K562 (cell line): ENCODE data around the gene FAM107B. TPM values are rescaled to one million over a fixed set of nuclear protein-coding genes. Genes with fewer than 3 reads are reported as not detected.

Experiments used
- ATAC-seq: fragments of 200-7000 bp; cut with Tn5 transposase; 3 replicates; pipeline ENCODE4 v1.9.1; 2020; ENCODE audit warnings: moderate library complexity
- BruUV-seq: library from RNA; stranded (reverse); fragments of 400-500 nt; replicated peaks from 2 replicates; lab custom pipeline; 2021; lab: Mats Ljungman, UMichigan
- CTCF ChIA-PET: fragments of 300-600 bp; formaldehyde crosslinking; extraction: SDS; loops from one replicate; lab custom pipeline; 2021; ENCODE audit warnings: low intra/inter-chr PET ratio; lab: Yijun Ruan, JAX
- POLR2A ChIA-PET: fragments of 300-600, 350-650 bp; sonication (Branson Sonifier 250); formaldehyde crosslinking; extraction: SDS; loops from one replicate; lab custom pipeline; 2021; ENCODE audit warnings: antibody characterized with exemption, inconsistent platforms; lab: Yijun Ruan, JAX
- DNase-seq, 4 experiments: peaks; one replicate each; pipeline versions ENCODE4 v3.0.0 to v3.0.0-alpha.2; 2011 to 2018; ENCODE audit warnings: low spot score in 3 of 4, mixed read lengths in 3 of 4; ENCODE audit errors: extremely low read depth in 1 of 4
- FAIRE-seq: peaks from 2 replicates; lab custom pipeline; 2011; peaks lifted over from hg19 to GRCh38; lab: Jason Lieb, UNC
- H2AFZ ChIP-seq: 2 replicates; pipeline ENCODE4 v1.6.0; 2011; ENCODE audit warnings: low read depth, low read length, control low read depth, inconsistent platforms
- H3K27ac ChIP-seq: fragments of 200-600 bp; 3 replicates; pipeline ENCODE4 v1.8.0; 2011; ENCODE audit warnings: low read depth, mild to moderate bottlenecking, control low read depth, inconsistent platforms, low read length, moderate library complexity, mixed read lengths; ENCODE audit errors: extremely low read depth
- H3K27me3 ChIP-seq, 2 experiments: fragments of 300-600 bp in 1 of 2; 2 replicates in 1 of 2; 3 replicates in 1 of 2; pipeline versions ENCODE4 v1.6.0 to v1.8.0; 2011; ENCODE audit warnings: inconsistent platforms in 2 of 2, low read length in 2 of 2, mild to moderate bottlenecking in 1 of 2, mixed read lengths in 1 of 2, moderate library complexity in 1 of 2; ENCODE audit not compliant: control insufficient read depth in 2 of 2, insufficient read depth in 2 of 2
- H3K36me3 ChIP-seq: fragments of 300-600 bp; 3 replicates; pipeline ENCODE4 v1.8.0; 2011; ENCODE audit warnings: mild to moderate bottlenecking, low read length, inconsistent platforms; ENCODE audit not compliant: control insufficient read depth, insufficient read depth
- H3K4me1 ChIP-seq, 2 experiments: fragments of 200-600 bp in 1 of 2; replicated peaks in 1 of 2; 2 replicates in 1 of 2; 3 replicates in 1 of 2; pipeline versions ENCODE4 v1.5.1 to v1.8.0; 2011; ENCODE audit warnings: inconsistent platforms in 2 of 2, low read length in 2 of 2, mild to moderate bottlenecking in 1 of 2, mixed read lengths in 1 of 2, moderate library complexity in 1 of 2; ENCODE audit not compliant: control insufficient read depth in 2 of 2, insufficient read depth in 2 of 2
- H3K4me2 ChIP-seq: 2 replicates; pipeline ENCODE4 v1.6.1; 2011; ENCODE audit warnings: low read length, control low read depth, inconsistent platforms, mixed read lengths; ENCODE audit not compliant: insufficient read depth
- H3K4me3 ChIP-seq: fragments of 200-600 bp; sonication (generic), shearing (Covaris generic); 2 replicates; pipeline ENCODE4 v1.5.1; 2016; ENCODE audit warnings: control low read depth, inconsistent platforms
- H3K79me2 ChIP-seq: fragments of 200-600 bp; 3 replicates; pipeline ENCODE4 v1.8.0; 2011; ENCODE audit warnings: low read length, inconsistent platforms; ENCODE audit not compliant: control insufficient read depth, insufficient read depth
- H3K9ac ChIP-seq, 2 experiments: 2 replicates each; pipeline versions ENCODE4 v1.6.0 to v1.6.1; 2011; ENCODE audit warnings: low read depth in 2 of 2, low read length in 2 of 2, control low read depth in 1 of 2, inconsistent platforms in 1 of 2, mild to moderate bottlenecking in 1 of 2, mixed read lengths in 1 of 2; ENCODE audit not compliant: insufficient read depth in 1 of 2
- H3K9me1 ChIP-seq: one replicate; pipeline ENCODE4 v1.6.0; 2011; ENCODE audit warnings: inconsistent platforms, mild to moderate bottlenecking, low read length, moderate library complexity; ENCODE audit not compliant: control insufficient read depth, insufficient read depth
- H3K9me3 ChIP-seq: replicated peaks from 2 replicates; pipeline ENCODE4 v1.5.1; 2011; ENCODE audit warnings: low read depth, low read length, inconsistent platforms; ENCODE audit not compliant: control insufficient read depth, insufficient read depth
- H4K20me1 ChIP-seq: replicated peaks from 2 replicates; pipeline ENCODE4 v1.6.1; 2011; ENCODE audit warnings: low read length, inconsistent platforms, mixed read lengths; ENCODE audit not compliant: control insufficient read depth, insufficient read depth
- DNMT1 ChIP-seq: fragments of 450-650 bp; IDR thresholded peaks from 2 replicates; pipeline ENCODE4 v1.6.1; 2016; ENCODE audit warnings: antibody characterized with exemption, mild to moderate bottlenecking
- NCOA6 ChIP-seq: fragments of 450-650 bp; IDR thresholded peaks from 2 replicates; pipeline ENCODE4 v1.6.1; 2017; ENCODE audit warnings: mild to moderate bottlenecking
- NFE2L1 ChIP-seq: fragments of 450-650 bp; IDR thresholded peaks from 2 replicates; pipeline ENCODE4 v1.6.1; 2016; ENCODE audit warnings: missing genetic modification characterization, low read depth, mild to moderate bottlenecking, missing compliant biosample characterization, moderate library complexity, borderline replicate concordance
- PBX2 ChIP-seq, 2 experiments: IDR thresholded peaks in 1 of 2; conservative IDR thresholded peaks in 1 of 2; 2 replicates each; pipeline ENCODE4 v1.6.1; 2016; ENCODE audit warnings: low read depth in 2 of 2, mild to moderate bottlenecking in 1 of 2, missing compliant biosample characterization in 1 of 2, missing genetic modification characterization in 1 of 2, moderate library complexity in 1 of 2
- POLR2G ChIP-seq: fragments of 200-400 bp; formaldehyde crosslinking; IDR thresholded peaks from 2 replicates; pipeline ENCODE4 v1.6.1; 2017; ENCODE audit warnings: low read depth, mild to moderate bottlenecking, antibody characterized with exemption, low read length, moderate library complexity
- ZBTB7A ChIP-seq: IDR thresholded peaks from 2 replicates; pipeline ENCODE4 v1.6.1; 2011; ENCODE audit warnings: low read depth, mild to moderate bottlenecking, low read length, moderate library complexity, borderline replicate concordance; ENCODE audit not compliant: control insufficient read depth
- ZNF507 ChIP-seq: conservative IDR thresholded peaks from 2 replicates; pipeline ENCODE4 v1.6.1; 2017; ENCODE audit warnings: missing genetic modification characterization, missing compliant biosample characterization
- WGBS: fragments of 100-300 bp; shearing (Covaris generic); methylation state at CpG from one replicate; pipeline ENCODE4 v1.1.6; 2016; ENCODE audit warnings: low coverage, mixed read lengths; ENCODE audit not compliant: insufficient coverage; ENCODE audit errors: missing lambda C conversion rate; 5-methylcytosine and 5-hydroxymethylcytosine counted together
- in situ Hi-C: fragments of 300-500 bp; cut with MboI; formaldehyde crosslinking; loops from 4 replicates; pipeline ENCODE4 v1.15.0; 2018; ENCODE audit warnings: inconsistent platforms, mixed read lengths
- intact Hi-C: fragments of 100-400 bp; cut with micrococcal nuclease; formaldehyde crosslinking; loops from 2 replicates; pipeline ENCODE4 v1.14.2; 2022
- polyA plus RNA-seq, 8 experiments: library from polyadenylated mRNA; depleted of rRNA in 4 of 8; stranded (reverse) in 5 of 8; unstranded in 3 of 8; fragments of >200 nt; fragmentation: Nextera tagmentation in 2 of 8; fragmentation: Illumina TruSeq in 1 of 8; extraction: Ambion mirVana in 2 of 8; extraction: Trizol in 1 of 8; gene quantifications; 2 replicates each; pipeline versions ENCODE4 v1.2.1 to v1.2.3, GENCODE V29; 2011 to 2014; ENCODE audit warnings: inconsistent platforms in 1 of 8, missing spikeins in 1 of 8
- total RNA-seq, 7 experiments: library from RNA; depleted of rRNA in 6 of 7; stranded (reverse); fragments of >200 nt in 6 of 7; fragmentation: Illumina TruSeq in 2 of 7; extraction: Trizol in 2 of 7; gene quantifications; 2 replicates each; pipeline versions ENCODE4 v1.2.1 to v1.2.3, GENCODE V29; 2011 to 2021; ENCODE audit warnings: low replicate concordance in 1 of 7
- TF ChIP-seq, protein P1 (sequence below): sonication (generic); formaldehyde crosslinking; IDR thresholded peaks from 2 replicates; pipeline ENCODE4 v1.9.0; 2022; ENCODE audit warnings: mild to moderate bottlenecking, missing genetic modification reagents
- TF ChIP-seq, protein P2 (sequence below): sonication (generic); formaldehyde crosslinking; IDR thresholded peaks from 2 replicates; pipeline ENCODE4 v1.8.0; 2023; ENCODE audit warnings: missing genetic modification reagents, mild to moderate bottlenecking, borderline replicate concordance
- TF ChIP-seq, protein P3 (sequence below): fragments of 250-450 bp; sonication (Bioruptor Pico); IDR thresholded peaks from 2 replicates; pipeline ENCODE4 v1.5.0; 2020; ENCODE audit warnings: mild to moderate bottlenecking

Gene FAM107B
- total and polyA plus RNA-seq, 9 of the 15 experiments (the other 6 are each of a cell fraction or from before 2014, with no cell fraction given): 0.40 to 2.8 (median 1.4) TPM

DNA sequence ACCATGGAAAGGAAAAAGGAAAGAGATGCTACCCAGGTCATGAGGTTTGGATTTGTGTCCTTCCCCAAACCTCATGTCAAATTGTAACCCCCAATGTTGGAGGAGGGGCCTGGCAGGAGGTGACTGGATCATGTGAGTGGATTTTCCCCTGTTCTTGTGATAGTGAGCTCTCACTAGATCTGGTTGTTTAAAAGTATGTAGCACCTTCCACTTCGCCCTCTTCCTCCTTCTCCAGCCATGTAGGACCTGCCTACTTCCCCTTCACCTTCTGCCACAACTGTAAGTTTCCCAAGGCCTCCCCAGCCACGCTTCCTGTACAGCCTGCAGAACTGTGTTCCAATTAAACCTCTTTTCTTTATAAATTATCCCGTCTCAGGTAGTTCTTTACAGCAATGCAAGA, 113.9 kb downstream of the FAM107B start:
- H3K9me1 ChIP-seq: no peaks in the 10 kb centered on the region
- no peak overlapping the region for H3K4me2 ChIP-seq
- H4K20me1 ChIP-seq: no peaks in the 10 kb centered on the region
- intact Hi-C loops: no loop called here
- ChIA-PET POLR2A (no interaction called here), CTCF (no interaction called here)
- no peaks in the 10 kb centered on the region for H3K9me3 ChIP-seq
- DNase-seq (no peak), ATAC-seq (no peak), FAIRE-seq (no peak)
- H3K27me3 ChIP-seq: peaks cover 3% of the 10 kb centered on the region in 2 experiments; a peak in 2 of 5 replicates
- H3K4me3 ChIP-seq: no peak overlapping the region
- no peak overlapping the region for H3K9ac ChIP-seq
- H3K27ac ChIP-seq: no peak overlapping the region
- BruUV-seq: no TSS peak
- H3K79me2 ChIP-seq: no peaks in the 10 kb centered on the region
- in situ Hi-C loops: no loop called here
- H2AFZ ChIP-seq: no peak overlapping the region
- H3K36me3 ChIP-seq: no peaks in the 10 kb centered on the region
- H3K4me1 ChIP-seq: no peaks in the 10 kb centered on the region
- 0% methylated on average over 3 of the region's 3 CpGs for WGBS
- TF ChIP-seq, protein P1, sequence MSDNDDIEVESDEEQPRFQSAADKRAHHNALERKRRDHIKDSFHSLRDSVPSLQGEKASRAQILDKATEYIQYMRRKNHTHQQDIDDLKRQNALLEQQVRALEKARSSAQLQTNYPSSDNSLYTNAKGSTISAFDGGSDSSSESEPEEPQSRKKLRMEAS (CRISPR knock-in tag): no peak
- TF ChIP-seq, protein P2, sequence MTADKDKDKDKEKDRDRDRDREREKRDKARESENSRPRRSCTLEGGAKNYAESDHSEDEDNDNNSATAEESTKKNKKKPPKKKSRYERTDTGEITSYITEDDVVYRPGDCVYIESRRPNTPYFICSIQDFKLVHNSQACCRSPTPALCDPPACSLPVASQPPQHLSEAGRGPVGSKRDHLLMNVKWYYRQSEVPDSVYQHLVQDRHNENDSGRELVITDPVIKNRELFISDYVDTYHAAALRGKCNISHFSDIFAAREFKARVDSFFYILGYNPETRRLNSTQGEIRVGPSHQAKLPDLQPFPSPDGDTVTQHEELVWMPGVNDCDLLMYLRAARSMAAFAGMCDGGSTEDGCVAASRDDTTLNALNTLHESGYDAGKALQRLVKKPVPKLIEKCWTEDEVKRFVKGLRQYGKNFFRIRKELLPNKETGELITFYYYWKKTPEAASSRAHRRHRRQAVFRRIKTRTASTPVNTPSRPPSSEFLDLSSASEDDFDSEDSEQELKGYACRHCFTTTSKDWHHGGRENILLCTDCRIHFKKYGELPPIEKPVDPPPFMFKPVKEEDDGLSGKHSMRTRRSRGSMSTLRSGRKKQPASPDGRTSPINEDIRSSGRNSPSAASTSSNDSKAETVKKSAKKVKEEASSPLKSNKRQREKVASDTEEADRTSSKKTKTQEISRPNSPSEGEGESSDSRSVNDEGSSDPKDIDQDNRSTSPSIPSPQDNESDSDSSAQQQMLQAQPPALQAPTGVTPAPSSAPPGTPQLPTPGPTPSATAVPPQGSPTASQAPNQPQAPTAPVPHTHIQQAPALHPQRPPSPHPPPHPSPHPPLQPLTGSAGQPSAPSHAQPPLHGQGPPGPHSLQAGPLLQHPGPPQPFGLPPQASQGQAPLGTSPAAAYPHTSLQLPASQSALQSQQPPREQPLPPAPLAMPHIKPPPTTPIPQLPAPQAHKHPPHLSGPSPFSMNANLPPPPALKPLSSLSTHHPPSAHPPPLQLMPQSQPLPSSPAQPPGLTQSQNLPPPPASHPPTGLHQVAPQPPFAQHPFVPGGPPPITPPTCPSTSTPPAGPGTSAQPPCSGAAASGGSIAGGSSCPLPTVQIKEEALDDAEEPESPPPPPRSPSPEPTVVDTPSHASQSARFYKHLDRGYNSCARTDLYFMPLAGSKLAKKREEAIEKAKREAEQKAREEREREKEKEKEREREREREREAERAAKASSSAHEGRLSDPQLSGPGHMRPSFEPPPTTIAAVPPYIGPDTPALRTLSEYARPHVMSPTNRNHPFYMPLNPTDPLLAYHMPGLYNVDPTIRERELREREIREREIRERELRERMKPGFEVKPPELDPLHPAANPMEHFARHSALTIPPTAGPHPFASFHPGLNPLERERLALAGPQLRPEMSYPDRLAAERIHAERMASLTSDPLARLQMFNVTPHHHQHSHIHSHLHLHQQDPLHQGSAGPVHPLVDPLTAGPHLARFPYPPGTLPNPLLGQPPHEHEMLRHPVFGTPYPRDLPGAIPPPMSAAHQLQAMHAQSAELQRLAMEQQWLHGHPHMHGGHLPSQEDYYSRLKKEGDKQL: no peak
- TF ChIP-seq POLR2G (no peak), NCOA6 (no peak), ZBTB7A (no peak), ZNF507 (tag) (no peak), PBX2 (CRISPR knock-in tag; IDR thresholded peaks at IDR 0.05; ENCODE audit: low read depth) (no peak), PBX2 (tag; conservative IDR thresholded peaks at IDR 0.05; ENCODE audit: low read depth) (no peak), DNMT1 (no peak), NFE2L1 (tag) (no peak)
- TF ChIP-seq, protein P3, sequence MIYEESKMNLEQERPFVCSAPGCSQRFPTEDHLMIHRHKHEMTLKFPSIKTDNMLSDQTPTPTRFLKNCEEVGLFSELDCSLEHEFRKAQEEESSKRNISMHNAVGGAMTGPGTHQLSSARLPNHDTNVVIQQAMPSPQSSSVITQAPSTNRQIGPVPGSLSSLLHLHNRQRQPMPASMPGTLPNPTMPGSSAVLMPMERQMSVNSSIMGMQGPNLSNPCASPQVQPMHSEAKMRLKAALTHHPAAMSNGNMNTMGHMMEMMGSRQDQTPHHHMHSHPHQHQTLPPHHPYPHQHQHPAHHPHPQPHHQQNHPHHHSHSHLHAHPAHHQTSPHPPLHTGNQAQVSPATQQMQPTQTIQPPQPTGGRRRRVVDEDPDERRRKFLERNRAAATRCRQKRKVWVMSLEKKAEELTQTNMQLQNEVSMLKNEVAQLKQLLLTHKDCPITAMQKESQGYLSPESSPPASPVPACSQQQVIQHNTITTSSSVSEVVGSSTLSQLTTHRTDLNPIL: no peak
